ENCODE measurements around the gene FOS. TPM values are rescaled to one million over a fixed set of nuclear protein-coding genes. Genes with fewer than 3 reads are reported as not detected.

Gene FOS
- total RNA-seq, 4 donors from 2014 or later, result 77.0 to 526 (median 215) TPM

GRCh38 chr14:75234173-75235115, 44.2 kb upstream of the FOS start:
- TF ChIP-seq CTCF (IDR thresholded peaks at IDR 0.05; ENCODE audit: low read depth), result no peak

- no peak for TF ChIP-seq CTCF (IDR thresholded peaks at IDR 0.05; ENCODE audit: low read depth)
Observed at GRCh38 chr14:75236467-75236866, 42.2 kb upstream of the FOS start.

GRCh38 chr14:75236901-75237419, 41.7 kb upstream of the FOS start:
- no peak for TF ChIP-seq CTCF (IDR thresholded peaks at IDR 0.05; ENCODE audit: low read depth)

GRCh38 chr14:75238756-75239455, 39.7 kb upstream of the FOS start:
- no peak for TF ChIP-seq CTCF (IDR thresholded peaks at IDR 0.05; ENCODE audit: low read depth)

- TF ChIP-seq CTCF (IDR thresholded peaks at IDR 0.05; ENCODE audit: low read depth), result no peak
Observed at GRCh38 chr14:75240781-75241180, 37.8 kb upstream of the FOS start.

- TF ChIP-seq CTCF (IDR thresholded peaks at IDR 0.05; ENCODE audit: low read depth), result no peak
Observed at GRCh38 chr14:75242546-75243273, 35.9 kb upstream of the FOS start.
